Hematopoietic multipotent progenitor cell treated with erythropoietin and hydrocortisone succinate and interleukin-3 and kit ligand, for 17 days (in vitro differentiated cells): ENCODE data around the gene UBA52.
"Not testable (repeated sequence)": the region's sequence is repeated elsewhere in the genome, so short reads cannot be mapped to it uniquely, and the experiment has no call there.

Experiments used
- DNase-seq: peaks from one replicate; pipeline ENCODE4 v3.0.0-alpha.2; 2015; ENCODE audit warnings: low spot score

UBA52 gene

DNA sequence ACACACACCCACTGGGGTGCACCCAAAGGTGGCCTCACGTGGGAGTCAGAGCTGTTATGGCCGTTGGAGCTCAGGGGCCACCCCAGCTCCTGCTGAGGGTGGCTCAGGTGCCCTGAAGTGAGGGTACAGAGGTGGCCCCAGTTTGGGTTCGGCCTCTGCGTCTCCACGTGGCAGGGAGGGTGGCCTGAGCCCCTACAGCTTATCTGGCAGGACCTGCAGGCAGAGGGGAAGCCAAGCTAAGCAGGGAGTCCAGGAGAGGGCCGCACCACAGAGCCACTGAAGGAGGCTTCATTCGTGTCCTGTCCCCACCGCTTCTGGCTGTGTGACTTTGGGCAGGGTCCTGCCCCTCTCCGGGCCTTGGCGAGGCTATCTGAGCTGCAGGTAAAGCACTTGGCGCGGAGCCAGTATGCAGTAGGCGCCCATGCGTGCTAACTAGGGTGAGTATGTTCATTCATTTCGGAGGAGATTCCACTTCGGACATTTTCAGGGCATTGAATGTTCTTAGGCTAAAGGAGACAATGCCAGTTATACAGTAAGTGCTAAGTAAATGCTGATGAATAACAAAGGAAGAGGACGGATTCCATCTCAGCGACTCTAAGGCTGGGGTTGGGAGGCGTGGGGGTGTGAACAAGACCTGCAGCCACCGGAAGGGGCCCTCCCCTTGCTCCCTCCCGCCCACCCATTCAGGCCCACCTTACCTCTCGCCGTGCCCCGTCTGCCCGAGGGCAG is 21.9 kb downstream of the UBA52 start:
- DNase-seq = no peak

GRCh38 chr19:18594096-18594823 is 22.6 kb downstream of the UBA52 start:
- DNase-seq = peak; percentile 34

GRCh38 chr19:18594824-18595373 is 23.2 kb downstream of the UBA52 start:
- no peak for DNase-seq

DNA sequence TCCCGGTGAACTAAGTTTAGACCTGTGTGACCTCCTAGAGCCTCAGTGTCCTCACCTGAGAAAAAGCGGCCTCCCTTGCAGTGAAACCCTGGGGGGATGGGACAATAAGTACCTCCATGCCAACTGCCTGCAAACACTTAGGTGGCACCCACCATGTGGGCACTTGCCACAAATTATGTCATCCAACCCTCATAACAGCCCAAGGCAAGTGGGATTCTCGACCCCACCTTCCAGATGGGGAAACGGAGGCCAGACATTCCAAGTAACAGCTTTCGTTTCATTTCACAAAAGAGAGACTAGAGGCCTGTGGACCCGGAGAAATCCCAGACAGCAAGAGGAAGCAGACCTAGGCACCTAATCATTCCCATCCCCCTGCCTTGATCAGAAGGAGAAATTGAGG is 23.8 kb downstream of the UBA52 start:
- DNase-seq = no peak

DNA sequence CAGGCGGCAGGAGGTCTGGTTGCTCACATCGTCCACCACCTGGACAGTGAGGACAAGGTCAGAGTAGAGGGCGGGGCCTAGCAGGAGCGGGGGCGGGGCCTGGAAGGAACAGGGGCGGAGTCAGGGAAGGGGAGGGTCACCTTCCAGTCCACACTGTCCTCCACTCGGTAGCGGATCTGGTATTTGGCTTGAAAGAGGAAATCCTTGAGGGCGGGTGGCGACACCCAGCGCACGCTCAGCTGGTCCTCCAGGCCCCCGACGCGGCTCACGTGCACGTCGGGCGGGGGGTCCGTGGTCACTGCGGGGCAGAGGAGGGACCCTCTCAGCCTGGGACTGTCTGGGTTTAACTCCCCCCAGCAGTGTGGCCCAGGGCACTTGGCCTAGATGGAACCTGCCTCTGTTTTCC is 25.1 kb downstream of the UBA52 start:
- peak; percentile 41 for DNase-seq

DNA sequence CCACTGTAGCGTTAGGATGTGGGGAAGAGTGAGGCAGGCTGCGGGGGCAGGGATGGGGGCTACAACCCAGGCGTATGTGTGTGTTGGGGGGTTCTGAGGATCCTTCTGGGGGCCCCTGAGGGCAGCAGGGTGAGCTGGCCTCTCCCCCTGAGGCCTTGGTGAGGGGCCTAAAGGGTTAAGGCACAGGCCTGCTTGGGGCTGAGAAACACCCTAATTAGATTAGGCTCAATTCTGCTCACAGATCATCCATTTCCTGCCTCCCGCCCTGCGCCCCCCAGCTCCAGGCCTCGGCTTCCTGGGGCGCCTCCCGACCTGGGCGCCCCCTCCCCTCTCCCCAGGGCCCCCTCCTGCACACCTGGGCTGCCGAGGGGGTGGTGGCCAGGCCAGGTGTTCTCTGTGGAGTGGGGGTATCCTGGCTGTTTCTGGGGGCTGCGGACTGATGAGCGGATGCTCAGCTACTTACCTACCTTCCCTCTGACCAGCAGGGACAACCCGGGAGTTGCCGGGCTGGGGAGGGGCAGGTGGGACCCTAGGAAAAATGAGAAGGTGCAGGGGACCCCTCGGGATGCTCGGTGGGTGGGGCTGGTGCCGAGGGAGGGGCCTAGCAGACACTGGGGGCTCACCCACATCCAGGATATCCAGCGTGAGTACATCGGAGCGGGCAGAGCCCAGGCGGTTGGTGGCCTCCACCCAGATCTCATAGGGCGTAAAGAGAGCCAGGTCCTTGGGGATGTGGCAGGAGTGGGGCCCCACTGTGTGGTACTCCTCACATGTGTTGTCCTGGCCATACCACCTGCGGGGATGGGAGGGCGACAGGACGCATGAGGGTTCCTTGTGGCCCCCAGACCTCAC is 26.4 kb downstream of the UBA52 start:
- DNase-seq = no peak

DNA sequence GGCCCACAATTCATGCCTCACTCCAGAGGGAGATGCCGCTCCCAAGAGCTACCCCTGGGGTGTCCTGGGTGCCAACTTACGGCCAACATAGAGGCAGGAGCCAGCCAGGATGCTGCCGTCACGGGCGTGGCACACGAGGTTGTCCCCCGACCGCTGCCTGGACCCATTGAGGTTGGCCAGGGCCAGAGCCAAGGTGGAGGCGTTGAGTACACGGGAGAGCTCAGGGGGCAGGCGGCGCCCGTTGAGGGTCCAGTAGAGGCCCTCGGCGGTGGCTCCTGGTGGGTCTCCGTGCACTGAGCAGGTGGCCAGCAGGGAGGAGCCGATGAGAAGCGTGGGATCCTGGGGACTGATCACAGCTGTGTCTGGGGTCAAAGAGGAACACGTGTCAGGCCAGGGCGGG is 27.8 kb downstream of the UBA52 start:
- no peak for DNase-seq

DNA sequence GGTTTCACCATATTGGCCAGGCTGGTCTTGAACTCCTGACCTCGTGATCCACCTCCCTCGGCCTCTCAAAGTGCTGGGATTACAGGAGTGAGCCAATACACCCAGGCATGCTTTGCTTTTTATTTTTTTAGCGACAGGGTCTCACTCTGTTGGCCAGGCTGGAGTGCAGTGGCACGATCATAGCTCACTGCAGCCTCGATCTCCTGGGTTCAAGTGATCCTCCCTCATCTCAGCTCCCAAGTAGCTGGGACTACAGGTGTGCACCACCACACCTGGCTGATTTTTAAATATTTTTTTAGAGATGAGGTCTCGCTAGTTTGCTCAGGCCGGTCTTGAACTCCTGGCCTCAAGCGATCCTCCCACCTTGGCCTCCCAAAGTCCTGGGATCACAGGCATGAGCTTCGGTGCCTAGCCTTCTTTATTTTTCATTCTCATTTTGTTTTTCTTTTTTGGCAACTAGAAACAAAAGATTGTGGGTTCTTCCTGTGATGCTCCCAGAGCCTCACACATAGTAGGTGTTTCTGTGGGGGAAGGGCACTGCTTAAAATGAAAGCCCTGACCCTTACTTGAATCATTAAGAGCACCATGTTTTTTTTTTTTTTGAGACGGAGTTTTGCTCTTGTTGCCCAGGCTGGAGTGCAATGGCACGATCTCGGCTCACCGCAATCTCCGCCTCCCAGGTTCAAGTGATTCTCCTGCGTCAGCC is 29.2 kb downstream of the UBA52 start:
- not testable (repeated sequence) for DNase-seq

DNA sequence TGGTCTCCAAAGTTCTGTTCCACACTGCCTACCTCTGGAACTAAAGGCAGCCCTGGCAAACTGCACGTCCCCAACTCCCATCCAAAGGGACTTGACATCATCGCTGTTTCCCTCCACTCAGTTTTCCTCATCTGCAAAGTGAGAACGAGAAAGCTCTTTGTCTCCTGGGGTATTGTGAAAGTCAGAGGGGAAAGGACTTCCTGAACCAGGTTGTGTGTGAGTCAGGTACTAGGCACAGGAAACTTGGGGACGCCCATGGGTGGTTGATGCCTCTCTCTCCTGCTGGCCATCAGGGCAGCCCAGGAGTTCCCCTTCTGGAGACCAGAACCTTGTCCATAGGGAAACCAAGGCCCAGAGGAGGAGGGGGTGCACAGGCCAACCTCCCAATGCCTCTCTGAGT is 30.2 kb downstream of the UBA52 start:
- no peak for DNase-seq

GRCh38 chr19:18603255-18603957 is 31.7 kb downstream of the UBA52 start:
- peak; percentile 35 for DNase-seq

DNA sequence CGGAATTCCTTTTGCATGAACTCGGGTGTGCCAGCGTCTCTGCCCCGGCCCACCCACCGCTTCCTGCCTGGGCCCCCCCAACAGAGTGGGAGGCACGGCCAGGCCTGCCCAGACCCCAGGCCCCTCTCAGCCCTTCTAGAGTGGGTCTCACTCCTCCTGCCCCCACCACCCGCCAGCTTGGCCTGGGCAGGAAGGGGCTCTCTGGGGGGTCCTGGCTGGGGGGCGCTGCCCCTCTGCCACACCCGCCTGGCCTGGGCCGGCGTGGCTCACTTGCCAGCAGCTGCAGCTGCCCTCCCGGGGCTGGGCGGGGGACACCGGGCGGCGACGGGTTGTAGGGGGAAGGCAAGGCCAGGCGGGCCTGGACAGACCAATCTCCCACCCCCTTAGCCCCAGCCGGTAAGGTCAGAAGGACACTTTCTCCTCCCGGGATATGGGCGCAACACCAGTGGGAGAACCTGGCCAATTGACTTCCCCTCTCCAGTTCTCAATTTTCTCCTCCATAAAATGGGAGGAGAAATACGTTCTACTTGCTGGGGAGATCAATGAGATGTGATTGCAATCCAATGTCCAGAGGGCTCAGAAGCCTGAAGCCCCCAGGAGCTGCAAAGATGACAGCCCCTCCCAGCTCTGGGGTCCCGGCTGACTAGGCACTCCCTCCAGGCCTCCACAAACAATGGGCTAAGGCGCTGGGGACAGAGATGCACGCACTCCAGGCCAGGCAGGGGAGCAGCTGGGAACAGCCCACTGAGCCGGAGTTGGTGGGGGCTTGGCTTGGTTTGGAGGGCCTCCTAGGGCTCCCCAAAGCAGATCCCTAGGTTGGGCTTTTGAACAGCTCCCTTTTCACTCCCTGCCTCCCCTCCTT is 32.5 kb downstream of the UBA52 start:
- no peak for DNase-seq

GRCh38 chr19:18604820-18605159 is 33.1 kb downstream of the UBA52 start:
- DNase-seq = no peak

DNA sequence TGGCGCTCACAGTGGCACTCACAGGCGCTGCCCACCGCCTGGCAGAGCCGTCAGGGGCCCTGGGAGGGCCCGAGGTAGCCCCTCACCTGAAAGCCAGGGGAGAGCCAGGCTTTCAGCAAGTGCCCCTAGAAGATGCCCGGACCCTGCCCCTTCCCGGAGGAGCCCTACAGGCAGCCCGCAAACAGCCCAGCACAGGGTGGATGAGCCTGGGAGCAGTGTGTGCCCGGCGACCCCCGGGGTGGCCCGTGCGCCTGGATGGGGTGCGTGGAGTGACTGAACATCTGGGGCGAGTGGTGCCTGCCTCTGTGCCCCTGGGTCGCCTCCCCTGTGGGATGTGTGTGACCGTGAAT is 33.5 kb downstream of the UBA52 start:
- no peak for DNase-seq

GRCh38 chr19:18605546-18606280 is 34.1 kb downstream of the UBA52 start:
- no peak for DNase-seq

DNA sequence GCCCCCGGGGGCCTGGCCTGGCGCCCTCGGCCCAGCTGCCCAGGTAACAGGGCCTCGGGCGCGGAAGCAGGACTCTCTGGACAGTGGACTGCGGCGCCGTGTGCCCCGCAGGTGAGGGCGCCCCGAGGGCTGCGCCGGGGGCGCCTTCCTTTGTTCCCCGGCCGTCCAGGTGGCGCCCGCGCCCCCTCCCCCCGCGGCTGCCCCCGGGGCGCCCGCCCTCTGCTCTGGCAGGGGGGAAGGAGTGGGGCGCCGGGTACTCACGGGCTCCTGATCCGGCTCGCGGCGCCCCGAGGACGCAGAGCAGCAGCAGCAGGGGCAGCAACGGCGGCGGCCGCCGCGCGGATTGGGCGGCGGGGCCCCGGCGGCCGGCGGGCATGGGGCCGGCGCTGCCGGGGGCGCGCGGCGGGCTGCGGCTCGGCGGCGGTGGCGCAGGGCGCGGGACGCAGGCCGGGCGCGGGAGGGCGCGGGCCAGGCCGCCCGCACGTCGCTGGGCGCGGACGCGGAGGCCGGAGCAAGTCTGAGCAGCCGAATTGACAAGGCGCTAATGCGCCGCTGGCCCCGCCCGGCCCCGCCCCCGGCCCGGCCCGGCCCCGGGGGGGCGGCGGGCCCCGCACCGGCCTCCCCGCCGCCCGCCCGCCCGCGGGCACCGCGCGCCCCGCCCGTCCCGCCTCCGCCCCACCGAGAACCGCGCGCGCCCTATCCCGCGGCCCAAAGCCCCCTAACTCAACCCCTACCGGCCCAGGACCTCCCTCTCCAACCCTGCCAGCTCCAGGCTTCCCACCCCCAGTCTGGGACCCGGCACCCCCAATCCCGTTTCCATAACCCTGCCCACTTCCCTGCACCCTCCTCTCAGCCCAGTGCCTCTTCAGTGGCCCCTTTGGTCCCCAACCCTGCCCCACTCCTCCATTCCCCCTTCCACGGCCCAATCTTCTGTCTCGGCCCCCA is 34.9 kb downstream of the UBA52 start, which contains the start of gene CRLF1:
TSS of gene CRLF1 (minus strand) at position 519 of the 945 bp plus-strand sequence. CDS start at position 376, 143 bp downstream.
- DNase-seq = no peak

DNA sequence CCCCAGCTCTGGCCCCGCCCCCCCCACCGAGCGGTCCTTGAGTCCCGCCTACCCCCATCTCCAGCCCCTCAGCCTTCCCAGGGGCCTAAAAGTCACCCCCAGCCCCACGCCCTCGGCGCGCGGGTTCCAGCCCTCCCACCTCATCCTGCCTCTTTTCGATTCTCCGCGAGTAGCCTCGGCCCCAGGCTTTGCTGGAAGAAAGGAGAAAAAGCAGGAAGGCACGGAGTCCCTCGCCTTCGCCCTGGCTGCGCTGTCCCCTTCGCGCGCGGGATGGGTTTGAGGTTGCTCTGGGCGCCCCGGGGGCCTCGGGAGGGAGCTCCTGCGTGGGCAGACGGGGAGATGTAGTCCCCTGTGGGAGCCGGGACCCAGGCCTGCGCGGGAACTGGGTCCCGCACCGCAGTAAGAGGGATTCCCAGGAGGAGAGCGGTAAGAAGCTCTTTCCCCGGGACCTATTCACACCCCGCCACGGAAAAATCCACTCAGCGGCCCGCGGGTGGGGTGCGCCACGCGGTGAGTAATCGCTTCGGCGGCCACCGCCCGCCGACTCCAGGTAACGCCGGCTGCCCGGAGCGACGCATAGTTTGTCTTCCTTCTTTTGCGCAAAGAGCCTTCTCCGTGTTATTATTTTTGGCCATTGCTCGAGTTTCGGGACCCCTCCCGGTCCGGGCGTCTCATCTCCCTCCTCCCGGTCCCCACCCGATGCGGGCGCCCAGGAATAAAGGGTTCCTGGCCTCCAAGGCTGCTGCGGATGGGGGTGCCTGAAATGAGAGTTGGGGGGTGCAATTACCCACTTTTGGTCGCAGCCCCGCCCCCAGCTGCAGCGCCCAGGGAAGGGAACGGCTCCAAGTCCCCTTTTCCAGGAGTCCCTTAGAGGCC is 35.8 kb downstream of the UBA52 start:
- DNase-seq = no peak

GRCh38 chr19:18608102-18608804 is 36.6 kb downstream of the UBA52 start:
- DNase-seq = no peak
